Pulmonary artery endothelial cell (primary cell): Measurements from ENCODE around the gene LTC4S. TPM values are rescaled to one million over a fixed set of nuclear protein-coding genes. Genes with fewer than 3 reads are reported as not detected.
"Not testable (repeated sequence)": the region's sequence is repeated elsewhere in the genome, so short reads cannot be mapped to it uniquely, and the experiment has no call there.

Source experiments
- DNase-seq: peaks from one replicate; pipeline ENCODE4 v3.0.0-alpha.2; 2011; ENCODE audit warnings: low read depth, low spot score
- total RNA-seq: library from RNA; depleted of rRNA; stranded (reverse); fragments of >200 nt; gene quantifications from 2 replicates; pipeline ENCODE4 v1.2.3, GENCODE V29; 2014

The LTC4S gene
- 0.46 and 0.66 TPM in 2 replicates for total RNA-seq

GRCh38 chr5:179793468-179794139 lies at the start of gene LTC4S:
Gene LTC4S (plus strand): TSS chr5:179793986. CDS start chr5:179794081, 95 bp downstream.
- no peak for DNase-seq

- not testable (repeated sequence) for DNase-seq
These were observed 49.7 kb upstream of the LTC4S start for GRCh38 chr5:179744106-179744505.

- DNase-seq, result no peak
These were observed 46.9 kb upstream of the LTC4S start for GRCh38 chr5:179746872-179747271.

- no peak for DNase-seq
These were observed 46.0 kb upstream of the LTC4S start for GRCh38 chr5:179747811-179748210.

GRCh38 chr5:179749857-179750508 lies 43.8 kb upstream of the LTC4S start:
- DNase-seq, result no peak

GRCh38 chr5:179753971-179754370 lies 39.8 kb upstream of the LTC4S start:
- DNase-seq, result no peak

GRCh38 chr5:179755022-179755421 lies 38.8 kb upstream of the LTC4S start:
- no peak for DNase-seq

GRCh38 chr5:179758955-179759354 lies 34.8 kb upstream of the LTC4S start:
- DNase-seq, result no peak

- DNase-seq, result no peak
These were observed 33.9 kb upstream of the LTC4S start for GRCh38 chr5:179759581-179760551.

GRCh38 chr5:179762079-179762780 lies 31.6 kb upstream of the LTC4S start:
- DNase-seq, result no peak

GRCh38 chr5:179762781-179763176 lies 31.0 kb upstream of the LTC4S start:
- no peak for DNase-seq

GRCh38 chr5:179763215-179763945 lies 30.4 kb upstream of the LTC4S start:
- DNase-seq, result peak; percentile 52

- DNase-seq, result no peak
These were observed 29.7 kb upstream of the LTC4S start for GRCh38 chr5:179764056-179764455.

- DNase-seq, result peak; percentile 75
These were observed 28.4 kb upstream of the LTC4S start for GRCh38 chr5:179765400-179765799.

GRCh38 chr5:179766021-179766725 lies 27.6 kb upstream of the LTC4S start:
- peak; percentile 27 for DNase-seq

GRCh38 chr5:179766726-179767455 lies 26.9 kb upstream of the LTC4S start:
- DNase-seq, result no peak

- no peak for DNase-seq
These were observed 26.2 kb upstream of the LTC4S start for GRCh38 chr5:179767496-179768100.

- no peak for DNase-seq
These were observed 25.3 kb upstream of the LTC4S start for GRCh38 chr5:179768326-179769085.
